B cell (primary cell): Measurements from ENCODE around the gene ZIC3. TPM values are rescaled to one million over a fixed set of nuclear protein-coding genes. Genes with fewer than 3 reads are reported as not detected.

Source experiments
- ATAC-seq: fragments of 200-7000 bp; cut with Tn5 transposase; one replicate; pipeline ENCODE4 v1.10.0; 2021; ENCODE audit warnings: low read depth, mild to moderate bottlenecking, moderate number of reproducible peaks, moderate library complexity
- CTCF ChIA-PET: fragments of 350-600 bp; sonication (Branson Sonifier 250); formaldehyde crosslinking; loops from one replicate; lab custom pipeline; 2021; ENCODE audit warnings: antibody characterized with exemption, inconsistent platforms; lab: Charles Lee
- POLR2A ChIA-PET: fragments of 350-600 bp; sonication (Branson Sonifier 250); formaldehyde crosslinking; loops from one replicate; lab custom pipeline; 2021; ENCODE audit warnings: antibody characterized with exemption; lab: Charles Lee
- DNase-seq: peaks from one replicate; pipeline ENCODE4 v3.0.0; 2013
- H2AFZ ChIP-seq: 2 replicates; pipeline ENCODE4 v1.6.1; 2012; ENCODE audit warnings: mild to moderate bottlenecking, low read depth, low read length; ENCODE audit not compliant: insufficient read depth, poor library complexity, severe bottlenecking
- H3K27ac ChIP-seq, 2 donors: 1 replicate in 1 of 2; 2 replicates in 1 of 2; pipeline ENCODE4 v1.5.1; 2012 to 2013; ENCODE audit warnings: low read length in 2 of 2, mild to moderate bottlenecking in 2 of 2, moderate library complexity in 1 of 2
- H3K27me3 ChIP-seq, 4 experiments: fragments of 200-600 bp in 1 of 4; sonication (generic) in 1 of 4; replicated peaks in 1 of 4; 1 replicate in 2 of 4; 2 replicates in 2 of 4; pipeline versions ENCODE4 v1.6.1 to v1.7.0; 2013 to 2016; ENCODE audit warnings: low read length in 3 of 4, mild to moderate bottlenecking in 2 of 4, mixed read lengths in 1 of 4, moderate library complexity in 1 of 4; ENCODE audit not compliant: insufficient read depth in 4 of 4, control insufficient read depth in 3 of 4; ENCODE audit errors: control extremely low read depth in 1 of 4
- H3K36me3 ChIP-seq, 2 experiments: replicated peaks in 1 of 2; 1 replicate in 1 of 2; 2 replicates in 1 of 2; pipeline versions ENCODE4 v1.6.1 to v1.7.1; 2013; ENCODE audit warnings: low read length in 1 of 2; ENCODE audit not compliant: insufficient read depth in 2 of 2, control insufficient read depth in 1 of 2; ENCODE audit errors: control extremely low read depth in 1 of 2, extremely low read depth in 1 of 2
- H3K4me1 ChIP-seq, 2 donors: fragments of 200-600 bp in 1 of 2; sonication (generic) in 1 of 2; 1 replicate in 1 of 2; 2 replicates in 1 of 2; pipeline versions ENCODE4 v1.5.1 to v1.6.1; 2013 to 2017; ENCODE audit warnings: low read length in 2 of 2; ENCODE audit not compliant: control insufficient read depth in 2 of 2, insufficient read depth in 2 of 2
- H3K4me2 ChIP-seq: replicated peaks from 2 replicates; pipeline ENCODE3; 2012; ENCODE audit warnings: mild to moderate bottlenecking, low read depth, low read length; ENCODE audit not compliant: poor library complexity, severe bottlenecking
- H3K4me3 ChIP-seq, 5 experiments: fragments of 200-600 bp in 1 of 5; sonication (generic) in 1 of 5; 1 replicate in 3 of 5; 2 replicates in 2 of 5; pipeline versions ENCODE4 v1.5.1 to v1.7.0; 2011 to 2016; ENCODE audit warnings: low read length in 4 of 5, mild to moderate bottlenecking in 4 of 5, low read depth in 2 of 5, control low read depth in 1 of 5, moderate library complexity in 1 of 5; ENCODE audit not compliant: insufficient read depth in 1 of 5; ENCODE audit errors: control extremely low read depth in 1 of 5, extremely low read depth in 1 of 5
- H3K79me2 ChIP-seq: fragments of 200-600 bp; sonication (generic); one replicate; pipeline ENCODE4 v1.6.0; 2016; ENCODE audit warnings: low read length; ENCODE audit not compliant: control insufficient read depth, insufficient read depth
- H3K9ac ChIP-seq: fragments of 200-600 bp; sonication (generic); 2 replicates; pipeline ENCODE4 v1.6.1; 2017; ENCODE audit warnings: mild to moderate bottlenecking, low read length, moderate library complexity
- H3K9me3 ChIP-seq, 3 donors: one replicate each; pipeline versions ENCODE4 v1.6.1 to v1.7.1; 2013; ENCODE audit warnings: low read length in 2 of 3; ENCODE audit not compliant: control insufficient read depth in 2 of 3, insufficient read depth in 1 of 3; ENCODE audit errors: control extremely low read depth in 1 of 3
- H4K20me1 ChIP-seq: 2 replicates; pipeline ENCODE4 v1.6.0; 2012; ENCODE audit warnings: mild to moderate bottlenecking, low read length; ENCODE audit not compliant: insufficient read depth, control insufficient read depth, poor library complexity, severe bottlenecking
- H3K27ac Mint-ChIP-seq: one replicate; pipeline ENCODE4 v1.8.0; 2021; ENCODE audit warnings: mixed read lengths
- H3K27me3 Mint-ChIP-seq: one replicate; pipeline ENCODE4 v1.8.0; 2021; ENCODE audit warnings: mixed read lengths
- H3K4me1 Mint-ChIP-seq: one replicate; pipeline ENCODE4 v1.8.0; 2021; ENCODE audit warnings: mixed read lengths
- H3K4me3 Mint-ChIP-seq: one replicate; pipeline ENCODE4 v1.8.0; 2021; ENCODE audit warnings: mixed read lengths
- H3K9me3 Mint-ChIP-seq: one replicate; pipeline ENCODE4 v1.8.0; 2022; ENCODE audit warnings: mixed read lengths; ENCODE audit not compliant: insufficient read depth
- CTCF ChIP-seq: fragments of 200-600 bp; IDR thresholded peaks from one replicate; pipeline ENCODE4 v1.8.0; 2022; ENCODE audit warnings: antibody characterized with exemption, mild to moderate bottlenecking
- EZH2 ChIP-seq: IDR thresholded peaks from 2 replicates; pipeline ENCODE4 v1.6.1; 2012; ENCODE audit warnings: borderline replicate concordance, low read depth, mild to moderate bottlenecking, moderate library complexity, low read length; ENCODE audit not compliant: insufficient read depth, poor library complexity, severe bottlenecking
- WGBS: methylation state at CpG from one replicate; pipeline ENCODE4 v1.1.5; 2013; ENCODE audit warnings: missing lambda C conversion rate; ENCODE audit not compliant: insufficient coverage; 5-methylcytosine and 5-hydroxymethylcytosine counted together
- intact Hi-C: fragments of 100-400 bp; cut with micrococcal nuclease; formaldehyde crosslinking; loops from one replicate; pipeline ENCODE4 v1.10.0; 2022
- polyA plus RNA-seq: library from polyadenylated mRNA; depleted of rRNA; stranded (reverse); fragments of >200 nt; gene quantifications from 2 replicates; pipeline ENCODE4 v1.2.3, GENCODE V29; 2012
- total RNA-seq, 2 donors: library from RNA; stranded (reverse); fragments of 120-200 nt in 1 of 2; gene quantifications; 1 replicate in 1 of 2; 2 replicates in 1 of 2; pipeline versions ENCODE4 v1.2.3 to v1.2.4, GENCODE V29; 2013 to 2022

ZIC3 gene
- total and polyA plus RNA-seq, 2 donors (not counting 1 experiment from before 2014, with no cell fraction given): not detected

DNA sequence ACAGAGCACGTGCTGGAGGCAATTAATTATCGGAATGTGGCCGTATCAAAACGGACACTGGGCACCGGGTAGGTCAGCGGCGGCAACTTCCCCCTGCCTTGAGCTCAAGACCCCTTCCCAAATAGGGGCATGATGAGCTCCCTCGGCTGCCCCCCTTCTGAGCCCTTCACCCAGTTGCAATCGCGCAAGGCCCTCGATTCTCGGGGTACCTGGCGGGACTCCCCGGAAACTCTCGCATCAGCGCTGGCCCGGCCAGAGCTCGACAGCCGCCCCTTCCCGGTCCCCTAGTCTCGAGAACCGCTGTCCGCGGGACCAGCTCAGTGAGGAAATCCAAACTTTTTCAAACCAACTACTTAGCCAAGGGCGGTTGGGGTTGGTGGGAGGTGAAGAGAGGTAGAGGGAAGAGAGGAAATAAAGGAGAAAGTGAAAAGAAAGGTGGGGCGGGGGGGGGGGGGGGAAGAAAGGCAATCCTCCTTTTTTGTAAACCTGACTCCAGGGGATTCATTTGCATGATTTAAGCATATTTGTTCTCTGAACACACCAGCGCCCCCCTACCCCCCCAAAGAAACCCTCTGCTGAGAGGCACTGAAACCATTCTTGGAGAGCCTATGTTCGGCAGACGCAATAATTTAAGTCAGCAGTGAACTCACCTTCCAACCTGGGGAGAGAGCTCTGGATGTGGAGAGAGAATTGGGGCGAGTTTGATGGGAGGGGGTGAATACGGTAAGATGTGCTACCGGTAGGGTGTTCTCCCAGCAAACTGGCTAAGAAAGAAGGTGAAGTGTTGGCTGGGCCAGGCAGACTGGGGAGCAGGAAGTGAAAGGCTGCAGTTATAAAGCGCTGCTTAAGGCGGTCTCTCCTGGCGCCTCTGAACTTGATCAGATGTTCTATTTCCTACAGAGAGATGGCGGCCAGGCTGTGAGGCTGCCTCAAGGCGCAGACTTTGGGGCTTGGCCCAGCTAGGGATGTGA lies 2.0 kb upstream of the ZIC3 start:
- DNase-seq (no peak), ATAC-seq (no peak)
- ChIA-PET POLR2A (no interaction called here), CTCF (no interaction called here)
- no peaks in the 10 kb centered on the region for H3K79me2 ChIP-seq
- H3K27ac ChIP-seq: no peak overlapping the region
- peaks cover 0 to 37% (median 15%) of the 10 kb centered on the region in 4 experiments for H3K27me3 ChIP-seq
- Mint-ChIP-seq H3K9me3 (no peaks in the 10 kb centered on the region), H3K4me3 (no peak overlapping the region), H3K27me3 (peaks cover 25% of the 10 kb centered on the region), H3K4me1 (peaks cover 10% of the 10 kb centered on the region), H3K27ac (no peak overlapping the region)
- peaks cover 9 to 14% of the 10 kb centered on the region in 2 donors for H3K4me1 ChIP-seq
- no peak overlapping the region for H2AFZ ChIP-seq
- H3K9ac ChIP-seq: no peak overlapping the region
- H3K4me3 ChIP-seq: no peak overlapping the region
- TF ChIP-seq CTCF (no peak), EZH2 (no peak)
- WGBS: 13% methylated on average over 17 of the region's 37 CpGs
- intact Hi-C loops: no loop called here
- no peaks in the 10 kb centered on the region for H3K36me3 ChIP-seq
- peaks cover 0 to 29% (median 0%) of the 10 kb centered on the region in 3 donors for H3K9me3 ChIP-seq
- no peaks in the 10 kb centered on the region for H4K20me1 ChIP-seq
- H3K4me2 ChIP-seq: no peak overlapping the region

DNA sequence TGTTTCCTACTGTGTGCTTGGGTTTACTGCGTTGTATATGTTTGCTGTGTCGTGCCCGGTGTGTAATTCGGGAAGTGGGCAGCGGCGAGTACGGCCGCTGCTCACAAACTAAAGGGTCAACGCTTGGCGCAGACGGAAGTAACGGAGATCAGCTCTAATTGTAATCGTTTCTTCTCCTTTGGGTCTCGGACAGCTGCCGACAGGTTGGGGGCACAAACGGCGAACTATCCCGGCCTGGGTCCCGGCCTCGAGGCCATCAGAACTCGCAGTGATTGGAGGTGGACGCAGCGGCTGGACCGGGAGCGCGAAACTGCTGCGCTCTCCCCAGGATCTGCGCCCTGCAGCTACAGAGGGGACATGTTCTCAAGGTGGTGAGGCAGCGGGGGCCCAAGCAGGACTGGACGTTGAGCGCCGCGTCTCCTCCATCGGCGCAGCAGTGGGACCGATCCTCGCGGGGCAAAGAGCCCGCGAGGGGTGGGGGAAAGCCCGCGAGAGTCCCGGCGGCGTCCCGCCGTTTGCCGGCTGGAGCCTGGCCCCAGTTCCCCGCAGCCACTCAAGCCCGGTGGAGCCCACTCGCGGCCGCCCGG lies 516 bp upstream of the ZIC3 start:
- no peak overlapping the region for H3K4me3 ChIP-seq
- peaks cover 9 to 14% of the 10 kb centered on the region in 2 donors for H3K4me1 ChIP-seq
- peaks cover 0 to 45% (median 18%) of the 10 kb centered on the region in 4 experiments for H3K27me3 ChIP-seq
- H3K27ac Mint-ChIP-seq: no peak overlapping the region
- 7% methylated on average over 51 of the region's 54 CpGs for WGBS
- peak overlapping the region; percentile 63 for H3K4me3 Mint-ChIP-seq
- no peak overlapping the region for H3K9ac ChIP-seq
- H3K4me1 Mint-ChIP-seq: peaks cover 10% of the 10 kb centered on the region
- intact Hi-C loops: no loop called here
- H3K4me2 ChIP-seq: peak overlapping the region; percentile 43
- H4K20me1 ChIP-seq: no peaks in the 10 kb centered on the region
- no peaks in the 10 kb centered on the region for H3K9me3 Mint-ChIP-seq
- POLR2A ChIA-PET: no interaction called here
- DNase-seq: no peak
- H2AFZ ChIP-seq: no peak overlapping the region
- CTCF ChIA-PET: no interaction called here
- H3K36me3 ChIP-seq: no peaks in the 10 kb centered on the region
- TF ChIP-seq EZH2: no peak
- TF ChIP-seq CTCF: no peak
- H3K27me3 Mint-ChIP-seq: peaks cover 29% of the 10 kb centered on the region
- ATAC-seq: no peak
- no peak overlapping the region for H3K27ac ChIP-seq
- peaks cover 0 to 29% (median 0%) of the 10 kb centered on the region in 3 donors for H3K9me3 ChIP-seq
- H3K79me2 ChIP-seq: no peaks in the 10 kb centered on the region
